Measurements from ENCODE around the gene MYPN.
"Not testable (repeated sequence)": the region's sequence is repeated elsewhere in the genome, so short reads cannot be mapped to it uniquely, and the experiment has no call there.

Gene MYPN

DNA sequence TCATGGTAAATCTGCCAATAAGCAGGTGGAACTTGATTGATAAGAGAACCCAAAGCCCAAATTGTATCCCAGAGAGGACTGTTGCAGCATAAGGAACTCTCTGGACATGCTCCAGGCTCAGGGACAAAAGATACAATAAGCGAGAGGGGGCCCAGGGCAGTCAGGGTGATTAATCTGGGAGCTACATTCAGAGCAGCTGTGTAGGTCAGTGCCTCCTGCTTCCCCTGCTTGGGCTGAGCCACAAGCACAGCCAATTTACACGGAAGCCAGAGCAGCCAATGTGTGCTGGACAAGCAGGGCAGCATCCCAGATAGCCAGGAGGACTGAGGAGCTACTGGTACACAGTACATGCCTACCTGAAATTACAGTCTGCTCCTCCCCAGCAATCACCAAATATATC is 24.2 kb downstream of the MYPN start:
- no peak for DNase-seq (ENCODE audit: low read depth in 2 of 2)

DNA sequence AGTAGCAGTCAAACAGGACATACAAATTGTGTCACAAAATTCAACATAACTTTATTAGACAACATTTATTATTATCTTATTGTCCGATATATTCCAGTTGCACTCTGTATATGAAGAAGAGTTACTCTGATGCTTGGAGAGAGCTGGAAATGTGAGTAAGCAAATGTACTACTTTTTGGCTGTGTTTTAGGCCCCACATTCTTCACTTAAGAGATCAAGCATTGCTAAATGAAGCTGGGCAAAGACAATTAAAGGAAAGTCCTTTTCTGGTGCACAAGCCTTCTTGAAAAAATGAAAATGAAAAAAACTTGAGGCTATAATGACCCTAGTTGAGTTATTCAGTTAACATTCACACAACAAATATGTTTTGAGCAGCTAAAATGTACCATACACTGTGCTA is 26.1 kb downstream of the MYPN start:
- DNase-seq (ENCODE audit: low read depth in 2 of 2), result no peak

DNA sequence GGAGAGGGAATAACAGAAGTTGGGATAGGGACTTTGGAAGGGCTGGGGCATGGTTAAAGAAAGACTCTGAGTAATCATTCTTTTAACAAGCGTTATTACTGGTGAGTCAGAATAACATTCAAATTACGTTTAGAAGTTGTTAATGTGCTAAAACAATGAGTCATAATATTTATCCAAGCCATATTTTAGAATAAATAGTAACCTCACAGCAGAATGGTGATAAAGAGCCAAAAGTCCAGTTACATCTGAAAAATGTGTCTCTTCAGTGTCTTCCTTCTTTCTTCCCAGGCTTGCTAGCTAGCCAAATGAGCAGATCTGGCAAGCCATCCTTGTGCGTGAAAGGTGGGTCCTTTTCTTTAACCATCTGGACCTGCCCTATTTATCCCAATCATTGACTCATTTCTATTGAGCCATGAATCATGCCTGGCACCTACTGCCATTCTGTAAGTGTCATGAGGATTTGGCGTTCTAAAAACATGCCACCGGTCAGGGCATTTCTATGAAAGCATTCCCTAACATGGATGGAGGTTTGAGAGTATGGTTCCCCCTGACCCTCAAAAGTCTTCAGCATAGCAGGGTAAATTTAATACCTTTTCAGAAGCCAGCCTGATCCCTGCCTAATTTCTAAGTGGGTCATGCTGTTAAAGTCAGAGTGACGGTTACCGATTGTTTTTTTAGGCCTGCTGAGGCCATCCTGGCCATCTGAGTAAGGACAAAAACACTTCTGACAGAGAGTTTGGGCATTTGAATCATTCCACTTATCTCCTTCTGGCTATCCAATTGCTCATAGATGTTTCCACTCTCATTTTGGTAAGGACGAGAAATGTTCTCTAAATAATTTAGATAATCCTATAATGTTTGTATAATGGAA is 26.9 kb downstream of the MYPN start:
- peak; percentile 65 to 72 for DNase-seq (ENCODE audit: low read depth in 2 of 2)

DNA sequence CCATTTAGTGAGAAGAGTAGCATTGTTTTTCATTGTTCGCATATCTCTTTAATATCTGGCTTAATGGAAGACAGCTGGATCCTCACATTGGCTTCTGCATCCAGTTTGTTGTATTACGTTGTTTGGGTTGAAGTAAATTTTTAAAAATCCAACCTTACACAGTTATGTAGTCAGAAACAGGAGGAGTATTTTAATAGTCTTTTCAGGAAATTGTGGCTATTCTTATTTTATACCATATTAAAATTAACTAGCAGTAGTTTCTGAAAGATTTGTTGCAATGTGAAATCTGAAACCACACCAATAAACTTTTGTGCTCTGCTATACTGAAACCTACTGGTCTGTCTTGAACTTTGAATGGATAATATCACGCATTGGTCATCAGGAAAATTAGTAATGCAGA is 27.9 kb downstream of the MYPN start:
- DNase-seq (ENCODE audit: low read depth in 2 of 2), result no peak

DNA sequence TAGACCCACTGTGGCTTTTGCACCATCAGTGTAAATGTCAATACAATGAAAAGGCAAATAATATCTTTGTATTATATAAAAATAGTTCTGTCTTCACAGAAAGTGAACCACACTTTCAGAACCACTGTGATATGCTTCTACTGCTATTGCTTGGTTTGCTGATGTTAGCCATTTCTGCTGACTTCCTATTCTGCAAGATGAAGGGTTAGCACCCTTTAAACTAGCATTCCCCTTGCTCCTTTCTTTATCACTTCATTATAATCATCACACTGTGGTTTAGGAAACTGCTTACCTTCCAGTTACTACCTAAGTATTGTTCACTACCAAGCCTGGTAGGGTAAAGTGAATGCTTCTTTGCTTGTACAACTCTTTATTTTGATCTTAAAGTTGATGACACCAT is 29.2 kb downstream of the MYPN start:
- no peak for DNase-seq (ENCODE audit: low read depth in 2 of 2)

DNA sequence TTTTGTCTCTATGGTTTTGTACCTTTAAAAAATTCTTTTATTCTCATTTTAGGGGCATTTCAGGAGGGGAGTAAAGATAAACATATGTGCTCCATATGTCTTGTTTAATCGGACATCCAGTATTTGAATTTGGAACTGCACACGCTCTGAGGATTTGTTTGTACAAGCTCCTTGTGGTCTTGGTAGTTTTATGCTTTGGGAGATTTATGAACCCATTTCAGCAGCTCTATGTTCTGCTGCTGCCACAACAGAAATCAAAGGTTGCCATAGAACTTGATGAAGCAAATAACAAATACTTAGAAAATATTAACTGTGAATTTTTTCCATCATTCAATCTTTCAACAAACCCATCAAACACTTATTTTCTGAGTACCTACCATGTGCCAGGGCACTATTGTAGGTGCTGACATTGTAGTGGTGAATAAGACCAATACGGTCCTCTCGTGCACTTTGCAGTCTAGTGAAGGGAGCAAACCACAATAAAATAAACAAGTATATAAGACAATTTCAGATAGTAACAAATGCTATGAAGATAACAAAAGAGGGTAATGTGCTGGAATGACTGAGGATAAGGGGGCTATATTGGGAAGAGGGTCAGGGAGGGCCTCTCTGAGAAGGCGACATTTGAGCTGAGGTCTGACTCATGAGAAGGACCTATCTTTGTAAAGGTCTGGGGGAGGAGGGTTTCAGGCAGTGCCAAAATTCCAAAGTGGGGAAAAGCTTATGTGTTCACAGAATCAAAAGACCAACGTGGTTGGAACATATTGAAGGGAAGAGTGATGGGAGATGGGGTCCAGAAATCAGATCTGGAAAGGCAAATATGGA is 30.4 kb downstream of the MYPN start:
- DNase-seq (ENCODE audit: low read depth in 2 of 2), result peak; percentile 66 to 76

DNA sequence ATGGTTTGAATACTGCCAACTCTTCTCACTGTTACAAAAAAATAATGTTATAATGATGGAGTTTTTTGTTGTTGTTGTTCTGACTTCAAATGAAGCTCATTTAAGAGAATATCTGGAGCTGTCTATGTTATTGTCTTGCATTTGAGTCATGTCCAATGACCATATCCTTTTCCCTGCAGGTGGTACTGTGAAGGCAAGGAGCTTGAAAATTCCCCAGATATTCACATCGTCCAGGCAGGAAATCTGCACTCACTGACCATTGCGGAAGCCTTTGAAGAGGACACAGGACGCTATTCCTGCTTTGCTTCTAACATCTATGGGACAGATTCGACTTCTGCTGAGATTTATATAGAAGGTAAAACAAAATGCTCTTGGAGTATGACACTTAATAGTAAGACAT is 33.5 kb downstream of the MYPN start:
- DNase-seq (ENCODE audit: low read depth in 2 of 2), result no peak

DNA sequence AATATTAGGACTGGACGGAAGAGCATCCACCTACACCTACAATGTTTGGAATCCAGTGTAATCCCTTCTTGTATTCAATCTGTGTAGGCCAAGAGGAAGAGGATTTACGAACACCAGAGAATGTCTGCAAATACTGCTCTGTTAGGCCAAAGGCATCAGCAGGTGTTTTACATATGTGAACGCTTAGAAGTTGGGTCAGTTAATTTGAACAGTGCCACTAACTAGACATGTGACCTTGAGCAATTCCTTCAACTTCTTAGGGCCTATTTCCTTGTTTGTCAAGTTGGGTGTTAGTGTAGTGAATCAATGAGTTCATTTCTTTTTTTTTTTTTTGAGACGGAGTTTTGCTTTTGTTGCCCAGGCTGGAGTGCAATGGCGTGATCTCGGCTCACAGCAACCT is 35.4 kb downstream of the MYPN start:
- no peak for DNase-seq (ENCODE audit: low read depth in 2 of 2)

DNA sequence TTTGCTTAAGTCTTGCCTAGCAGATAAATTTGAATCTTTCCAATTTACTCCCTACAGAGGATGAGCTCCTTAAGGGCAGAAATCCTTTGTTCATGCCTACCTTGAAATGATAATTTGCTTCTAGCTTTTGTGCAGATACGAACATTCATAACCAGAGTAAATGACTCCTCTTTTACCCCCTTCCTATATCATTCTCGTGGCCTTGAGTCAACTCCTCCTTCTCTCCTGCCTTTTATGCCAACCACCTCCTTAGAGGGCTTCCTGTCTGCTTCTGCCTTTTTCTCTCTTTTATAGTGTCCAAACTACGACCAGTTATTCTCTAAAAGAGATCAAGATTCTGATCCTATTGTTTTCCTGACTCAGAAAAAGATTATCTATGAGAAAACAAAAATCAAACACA is 36.4 kb downstream of the MYPN start:
- DNase-seq (ENCODE audit: low read depth in 2 of 2), result no peak

DNA sequence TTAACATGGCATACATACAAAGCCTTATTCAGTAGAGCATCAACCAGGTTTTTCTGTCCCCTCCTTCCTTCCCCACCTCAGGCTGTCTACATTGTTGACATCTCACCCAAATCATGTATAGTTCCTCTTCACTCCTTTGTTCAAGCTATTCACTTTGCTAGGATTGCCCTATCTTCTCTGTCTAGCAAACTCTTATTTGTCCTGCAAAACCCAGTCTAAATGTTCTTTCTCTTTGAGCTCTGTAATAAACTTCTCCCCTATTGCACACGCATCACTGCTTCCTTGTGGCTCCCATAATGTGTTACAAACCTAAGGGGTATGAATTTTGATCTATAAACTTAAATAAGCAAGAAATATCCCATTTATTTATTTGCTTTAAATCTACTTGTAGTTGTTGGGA is 36.8 kb downstream of the MYPN start:
- no peak for DNase-seq (ENCODE audit: low read depth in 2 of 2)

DNA sequence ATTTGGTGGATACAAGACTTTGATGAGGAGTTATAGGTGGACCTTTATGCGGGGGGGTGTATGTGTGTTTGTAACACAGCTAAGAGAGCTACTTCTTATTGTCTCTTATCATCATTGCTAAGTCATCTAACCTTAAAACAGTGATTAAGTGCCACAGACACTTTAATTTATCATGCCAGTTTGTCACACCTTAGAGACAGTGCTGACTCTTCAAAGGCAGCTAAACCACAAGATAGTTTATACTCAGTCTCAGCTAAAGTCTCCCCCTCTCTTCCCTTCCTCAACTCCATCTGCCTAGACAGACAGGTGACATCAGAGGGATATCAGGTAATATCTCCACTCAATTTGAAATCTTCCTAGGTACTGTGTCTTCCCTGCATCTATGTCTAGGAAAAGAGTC is 42.2 kb downstream of the MYPN start:
- no peak for DNase-seq (ENCODE audit: low read depth in 2 of 2)

DNA sequence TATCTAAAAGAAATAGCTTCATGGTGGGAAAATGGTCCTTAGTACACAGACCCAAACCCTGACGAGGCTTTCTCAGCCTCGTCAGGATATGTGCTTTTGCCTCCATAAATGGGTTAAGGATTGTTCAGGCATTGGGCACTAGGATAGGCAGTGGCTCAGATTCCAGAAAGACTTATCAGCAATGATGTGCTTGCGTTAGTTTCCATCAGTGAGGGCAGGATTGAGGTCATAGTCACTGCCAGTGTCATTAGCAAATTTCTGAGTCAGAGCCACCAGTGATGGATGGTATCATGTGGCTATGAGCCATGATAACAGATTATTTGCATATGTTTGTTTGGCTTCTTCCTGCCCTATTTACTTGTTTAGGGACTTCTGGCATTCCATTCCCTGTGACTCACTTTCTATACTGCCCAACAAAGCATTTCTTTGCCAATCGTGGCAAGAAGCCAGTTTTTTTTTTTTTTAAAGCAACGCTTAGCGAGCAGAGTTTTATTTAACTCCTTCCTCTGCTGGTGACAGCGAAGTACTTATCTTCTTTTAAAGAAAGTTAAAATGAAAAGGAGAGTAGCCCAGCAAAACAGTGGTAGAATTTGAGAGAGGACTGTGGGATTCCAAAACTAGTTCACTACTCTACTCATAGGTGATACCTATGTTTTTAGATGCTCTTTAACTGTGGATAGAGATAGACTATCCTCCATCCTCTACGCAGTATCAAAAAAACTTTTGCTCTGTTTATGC is 44.4 kb downstream of the MYPN start:
- DNase-seq (ENCODE audit: low read depth in 2 of 2), result peak; percentile 81

DNA sequence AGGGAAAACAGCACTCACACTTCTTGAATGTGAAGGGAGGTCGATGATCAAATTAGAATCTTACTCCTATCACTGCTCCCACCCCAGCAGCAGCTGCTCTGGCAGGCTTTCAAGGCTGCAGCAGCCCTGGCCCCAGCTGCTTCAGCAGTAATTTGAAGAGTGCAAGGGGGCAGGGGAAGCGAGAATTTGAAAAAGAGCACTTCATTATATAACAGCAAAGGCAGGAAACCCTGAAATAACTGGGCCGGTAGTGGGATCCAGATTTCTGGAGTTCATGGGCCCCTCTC is 44.9 kb downstream of the MYPN start:
- no peak for DNase-seq (ENCODE audit: low read depth in 2 of 2)

DNA sequence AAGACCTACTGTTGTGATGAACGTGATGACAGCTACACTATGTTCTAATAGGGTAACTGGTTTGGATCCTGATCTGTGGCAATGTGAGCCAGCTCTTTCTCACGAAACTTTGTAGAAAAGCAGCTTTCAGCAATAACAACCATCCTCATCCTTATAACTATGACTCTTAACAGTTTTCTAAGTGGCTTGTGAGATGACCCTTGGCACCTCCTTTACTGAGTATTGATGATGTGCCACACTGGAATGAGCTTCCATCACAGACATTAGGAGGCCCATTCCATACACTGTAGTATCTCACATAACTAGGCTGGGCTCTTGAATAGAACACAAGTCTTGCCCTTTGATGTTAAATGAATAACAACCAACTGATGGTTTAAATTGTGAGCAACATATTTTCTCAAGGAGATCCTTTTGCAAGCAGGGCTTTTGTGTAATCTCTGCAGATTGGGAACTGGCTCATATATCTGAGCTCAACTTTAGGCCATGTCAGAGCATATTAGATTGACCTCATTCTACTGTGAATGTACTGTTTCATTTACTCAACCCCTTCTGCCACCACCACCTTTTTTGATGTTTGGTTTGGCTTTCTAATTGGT is 46.4 kb downstream of the MYPN start:
- no peak for DNase-seq (ENCODE audit: low read depth in 2 of 2)

DNA sequence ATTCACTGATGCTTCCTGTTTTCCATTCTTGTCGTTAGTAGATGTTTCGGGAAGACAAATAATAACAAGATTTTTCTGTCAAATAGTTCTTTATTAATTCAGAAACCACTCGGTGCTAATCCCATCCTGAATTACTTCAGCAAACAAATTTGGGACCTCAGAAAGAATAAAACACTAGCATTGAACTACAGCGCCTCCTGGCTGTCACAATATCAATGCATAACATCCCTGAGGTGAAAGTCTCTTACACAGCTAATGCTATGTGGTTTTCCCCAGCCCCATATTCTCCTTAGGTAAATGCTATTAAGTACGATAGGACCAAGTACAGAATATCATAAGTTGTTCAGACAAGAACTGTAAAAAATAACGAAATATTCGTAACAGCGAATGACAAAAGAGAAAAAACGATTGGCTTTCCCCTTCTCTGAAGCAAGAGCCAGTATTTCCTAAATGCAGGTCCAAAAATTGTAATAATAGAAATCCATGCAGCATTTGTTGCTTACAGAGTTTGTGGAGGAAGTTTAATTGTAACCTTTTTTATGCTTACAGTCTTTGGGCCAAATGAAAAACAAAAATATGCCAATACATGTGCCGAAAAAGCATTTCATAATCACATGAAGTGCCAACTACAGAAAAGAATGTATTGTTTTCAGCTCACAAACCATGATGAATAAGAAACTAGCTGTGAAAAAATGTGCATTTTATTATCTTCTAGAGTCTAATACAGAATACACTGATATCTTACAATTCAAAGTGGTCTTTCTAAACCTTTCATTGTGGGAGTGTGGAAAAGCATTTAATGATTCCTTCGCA is 47.3 kb downstream of the MYPN start:
- no peak for DNase-seq (ENCODE audit: low read depth in 2 of 2)

DNA sequence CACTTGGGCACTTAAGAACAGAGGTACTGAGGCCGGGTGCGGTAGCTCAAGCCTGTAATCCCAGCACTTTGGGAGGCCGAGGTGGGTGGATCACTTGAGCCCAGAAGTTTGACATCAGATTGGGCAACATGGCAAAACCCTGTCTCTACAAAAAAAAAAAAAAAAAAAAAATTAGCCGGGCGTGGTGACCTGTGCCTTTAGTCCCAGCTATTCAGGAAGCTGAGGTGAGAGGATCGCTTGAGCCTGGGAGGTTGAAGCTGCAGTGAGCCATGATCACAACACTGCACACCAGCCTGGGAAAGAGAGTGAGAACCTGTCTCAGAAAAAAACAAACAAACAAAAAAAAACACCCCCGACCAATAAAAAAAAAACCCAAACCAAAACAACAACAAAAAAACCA is 48.2 kb downstream of the MYPN start:
- DNase-seq (ENCODE audit: low read depth in 2 of 2), result not testable (repeated sequence)

DNA sequence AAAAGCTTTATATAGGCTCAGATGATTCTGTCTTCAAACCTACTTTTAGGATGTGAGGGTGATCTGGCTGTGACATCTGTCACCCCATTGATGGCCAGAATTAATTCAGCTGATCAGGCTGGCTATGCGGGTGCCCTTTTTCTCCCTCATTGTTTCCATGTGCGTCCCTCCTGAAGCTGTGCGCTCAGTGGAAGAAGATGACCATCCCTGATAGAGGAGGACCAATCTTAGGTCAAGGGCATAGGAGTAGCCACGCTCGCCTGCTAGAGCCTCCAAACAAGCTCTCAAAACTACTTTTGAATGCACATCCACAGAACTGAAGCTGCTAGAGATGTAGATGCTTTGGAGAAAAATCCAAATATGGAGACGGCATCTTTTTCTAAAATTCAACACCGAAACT is 48.7 kb downstream of the MYPN start:
- DNase-seq (ENCODE audit: low read depth in 2 of 2), result no peak

DNA sequence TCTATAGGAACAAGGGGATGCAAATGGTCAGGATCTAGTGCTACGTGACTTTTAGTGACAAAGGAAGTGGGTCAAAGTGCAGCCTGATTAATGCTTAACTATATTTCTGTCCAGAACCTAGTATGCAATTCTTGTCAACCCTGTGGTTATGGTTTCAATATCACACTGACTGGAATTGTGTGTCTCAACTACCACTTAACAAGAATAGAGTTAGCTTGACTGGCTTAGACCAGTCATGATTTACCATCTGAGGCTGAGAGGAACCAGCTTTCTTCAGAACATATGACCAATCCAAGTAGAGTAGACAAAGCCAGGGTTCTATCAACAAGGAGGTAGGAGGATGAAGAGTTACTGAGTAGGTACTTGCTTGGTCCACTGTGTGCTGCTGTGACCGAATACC is 54.4 kb downstream of the MYPN start:
- no peak for DNase-seq (ENCODE audit: low read depth in 2 of 2)

DNA sequence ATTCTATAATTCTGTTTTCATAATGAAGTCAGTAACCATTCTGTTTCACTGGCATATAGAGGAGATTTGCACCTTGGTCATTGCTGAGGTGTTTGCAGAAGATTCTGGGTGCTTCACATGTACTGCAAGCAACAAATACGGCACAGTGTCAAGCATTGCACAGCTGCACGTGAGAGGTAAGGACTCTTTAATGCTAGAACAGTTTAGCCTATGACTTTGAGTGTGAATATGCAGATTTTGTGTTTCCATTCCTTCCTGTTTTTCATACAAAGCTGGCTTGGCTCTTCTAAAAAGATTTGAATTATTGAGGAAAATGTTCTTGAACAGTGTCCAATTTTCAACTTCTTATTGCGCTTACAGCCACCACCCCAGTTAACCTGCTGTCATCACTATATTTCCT is 56.4 kb downstream of the MYPN start:
- no peak for DNase-seq (ENCODE audit: low read depth in 2 of 2)

DNA sequence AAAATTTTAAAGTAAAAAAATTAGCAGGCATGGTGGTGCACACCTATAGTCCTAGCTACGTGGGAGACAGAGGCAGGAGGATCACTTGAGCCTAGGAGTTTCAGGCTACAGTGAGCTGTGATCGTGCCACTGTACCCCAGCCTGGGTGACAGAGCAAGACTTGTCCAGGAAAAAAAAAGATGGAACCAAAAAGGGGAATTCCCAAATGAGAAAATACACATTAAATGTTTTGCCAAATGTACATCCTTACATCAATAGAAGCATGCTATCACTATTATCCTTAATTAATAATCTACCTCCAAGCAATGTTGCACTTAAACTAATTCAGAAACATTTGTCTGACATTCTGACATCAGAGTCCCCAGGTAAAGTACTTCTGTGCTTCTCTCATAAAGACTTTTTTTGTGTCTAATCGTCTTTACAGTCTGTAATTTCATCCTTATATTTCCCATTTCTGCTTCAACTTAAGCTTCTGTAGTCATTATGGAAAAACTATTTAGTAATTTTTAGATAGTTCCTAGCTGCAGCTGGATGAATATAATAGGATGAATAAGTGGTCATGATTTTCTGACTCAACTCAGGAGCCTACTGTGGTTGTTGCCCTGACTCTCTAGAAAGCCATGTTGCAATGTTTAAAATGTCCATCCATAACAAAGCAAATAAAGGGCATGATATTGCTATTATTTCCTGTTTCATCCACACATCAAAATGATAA is 57.7 kb downstream of the MYPN start:
- DNase-seq (ENCODE audit: low read depth in 2 of 2), result no peak
